Measurements from ENCODE around the gene FGD6.

DNA sequence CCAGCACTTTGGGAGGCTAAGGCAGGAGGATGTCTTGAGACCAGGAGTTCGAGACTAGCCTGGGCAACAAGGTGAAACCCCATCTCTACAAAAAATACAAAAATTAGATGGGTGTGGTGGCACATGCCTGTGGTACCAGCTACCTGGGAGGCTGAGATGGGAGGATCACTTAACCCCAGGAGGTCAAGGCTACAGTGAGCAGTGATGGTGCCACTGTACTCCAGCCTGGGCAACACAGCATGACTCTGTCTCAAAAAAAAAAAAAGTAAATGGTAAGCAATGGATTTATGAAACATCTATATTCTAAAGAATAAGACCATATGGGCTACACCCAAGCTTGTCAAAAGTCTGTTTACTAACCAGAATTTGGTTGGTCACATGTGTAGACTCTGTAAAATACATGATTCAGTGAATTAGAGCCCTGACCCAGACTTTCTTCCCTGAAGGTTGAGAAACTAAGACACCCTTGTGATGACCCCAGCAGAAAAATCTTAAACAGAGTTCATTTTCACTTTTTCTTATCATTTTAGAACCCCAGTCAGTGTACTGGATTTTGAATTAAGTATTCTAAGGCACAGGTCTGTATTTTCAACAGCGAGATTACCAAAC, 12.1 kb downstream of the FGD6 start:
- no peak for TF ChIP-seq POLR2A (IDR thresholded peaks at IDR 0.05)
- TF ChIP-seq, protein P1, sequence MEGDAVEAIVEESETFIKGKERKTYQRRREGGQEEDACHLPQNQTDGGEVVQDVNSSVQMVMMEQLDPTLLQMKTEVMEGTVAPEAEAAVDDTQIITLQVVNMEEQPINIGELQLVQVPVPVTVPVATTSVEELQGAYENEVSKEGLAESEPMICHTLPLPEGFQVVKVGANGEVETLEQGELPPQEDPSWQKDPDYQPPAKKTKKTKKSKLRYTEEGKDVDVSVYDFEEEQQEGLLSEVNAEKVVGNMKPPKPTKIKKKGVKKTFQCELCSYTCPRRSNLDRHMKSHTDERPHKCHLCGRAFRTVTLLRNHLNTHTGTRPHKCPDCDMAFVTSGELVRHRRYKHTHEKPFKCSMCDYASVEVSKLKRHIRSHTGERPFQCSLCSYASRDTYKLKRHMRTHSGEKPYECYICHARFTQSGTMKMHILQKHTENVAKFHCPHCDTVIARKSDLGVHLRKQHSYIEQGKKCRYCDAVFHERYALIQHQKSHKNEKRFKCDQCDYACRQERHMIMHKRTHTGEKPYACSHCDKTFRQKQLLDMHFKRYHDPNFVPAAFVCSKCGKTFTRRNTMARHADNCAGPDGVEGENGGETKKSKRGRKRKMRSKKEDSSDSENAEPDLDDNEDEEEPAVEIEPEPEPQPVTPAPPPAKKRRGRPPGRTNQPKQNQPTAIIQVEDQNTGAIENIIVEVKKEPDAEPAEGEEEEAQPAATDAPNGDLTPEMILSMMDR (IDR thresholded peaks at IDR 0.05), result no peak
- TF ChIP-seq EP300 (IDR thresholded peaks at IDR 0.05), result no peak

Measured in sigmoid colon (tissue), 4 donors.